Smooth muscle cell (in vitro differentiated cells): ENCODE data around the gene PPM1H. TPM values are rescaled to one million over a fixed set of nuclear protein-coding genes. Genes with fewer than 3 reads are reported as not detected.
A peak's percentile ranks its signal among the peaks of the same experiment; 100 is the strongest.

Experiments
- DNase-seq: peaks from one replicate; lab custom pipeline; 2025; ENCODE audit not compliant: unreplicated experiment; lab: John Stamatoyannopoulos, UW
- H2AFZ ChIP-seq: fragments of 200-600 bp; sonication (generic); 2 replicates; pipeline ENCODE4 v1.6.0; 2016; ENCODE audit warnings: antibody characterized with exemption, low read depth, mild to moderate bottlenecking
- H3F3A ChIP-seq: fragments of 200-600 bp; sonication (generic); 2 replicates; pipeline ENCODE4 v1.6.0; 2017; ENCODE audit warnings: antibody characterized with exemption, low read depth
- H3K27ac ChIP-seq: fragments of 200-600 bp; sonication (generic); 2 replicates; pipeline ENCODE4 v1.5.1; 2016; ENCODE audit warnings: low read depth, mild to moderate bottlenecking
- H3K27me3 ChIP-seq: fragments of 200-600 bp; sonication (generic); 2 replicates; pipeline ENCODE4 v1.6.1; 2016; ENCODE audit warnings: low read depth, mild to moderate bottlenecking
- H3K36me3 ChIP-seq: fragments of 200-600 bp; sonication (generic); 2 replicates; pipeline ENCODE4 v1.5.1; 2016; ENCODE audit warnings: low read depth
- H3K4me1 ChIP-seq: fragments of 200-600 bp; sonication (generic); 2 replicates; pipeline ENCODE4 v1.5.1; 2016; ENCODE audit warnings: low read depth
- H3K4me2 ChIP-seq: fragments of 200-600 bp; sonication (generic); 2 replicates; pipeline ENCODE4 v1.6.0; 2016; ENCODE audit warnings: mild to moderate bottlenecking
- H3K4me3 ChIP-seq: fragments of 200-600 bp; sonication (generic); 2 replicates; pipeline ENCODE4 v1.5.1; 2016; ENCODE audit warnings: mild to moderate bottlenecking
- H3K79me2 ChIP-seq: fragments of 200-600 bp; sonication (generic); 2 replicates; pipeline ENCODE4 v1.6.0; 2016; ENCODE audit warnings: low read depth, mild to moderate bottlenecking
- H3K9ac ChIP-seq: fragments of 200-600 bp; sonication (generic); 2 replicates; pipeline ENCODE4 v1.6.0; 2016; ENCODE audit warnings: low read depth
- H3K9me3 ChIP-seq: fragments of 200-600 bp; sonication (generic); replicated peaks from 2 replicates; pipeline ENCODE4 v1.5.1; 2016; ENCODE audit warnings: low read depth
- H4K20me1 ChIP-seq: fragments of 200-600 bp; sonication (generic); 2 replicates; pipeline ENCODE4 v1.6.0; 2016; ENCODE audit warnings: low read depth
- WGBS: methylation state at CpG from one replicate; pipeline ENCODE4 v1.1.7; 2016; ENCODE audit warnings: low lambda C conversion rate; 5-methylcytosine and 5-hydroxymethylcytosine counted together
- polyA plus RNA-seq: library from polyadenylated mRNA; unstranded; fragments of >200 nt; fragmentation: Nextera tagmentation; extraction: Ambion mirVana; gene quantifications from 2 replicates; pipeline ENCODE4 v1.2.1, GENCODE V29; 2016
- total RNA-seq: library from RNA; depleted of rRNA; stranded (reverse); fragments of >200 nt; gene quantifications from 2 replicates; pipeline ENCODE4 v1.2.3, GENCODE V29; 2014
- TF ChIP-seq, protein P1 (sequence below): fragments of 200-600 bp; sonication (generic); IDR thresholded peaks from 2 replicates; pipeline ENCODE4 v1.5.1; 2017; ENCODE audit warnings: borderline replicate concordance, mild to moderate bottlenecking, antibody characterized with exemption; ENCODE audit not compliant: insufficient read depth, poor library complexity, severe bottlenecking

PPM1H gene
- total and polyA plus RNA-seq, 2 experiments from 2014 or later: 0.56 to 3.6 TPM

DNA sequence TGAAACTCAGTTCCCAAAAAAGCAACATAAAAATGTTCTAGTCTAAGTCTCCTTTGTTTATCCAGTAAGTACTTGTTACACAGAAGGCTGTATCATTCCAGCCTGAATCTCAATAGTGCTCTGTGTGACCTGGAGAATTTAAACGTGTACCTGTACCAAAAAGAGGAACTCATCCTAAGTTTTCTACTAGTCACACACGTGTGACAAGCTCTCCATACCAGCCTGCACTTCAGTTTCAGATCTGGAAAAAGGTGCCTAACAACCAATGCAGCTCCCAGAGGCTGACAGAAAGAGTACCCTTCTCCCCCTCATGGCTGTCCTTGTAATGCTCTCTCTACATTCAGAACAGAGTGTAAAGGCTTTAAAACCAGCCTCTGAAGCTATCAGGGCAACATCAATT is 27.4 kb downstream of the PPM1H start:
- H3K36me3 ChIP-seq: no peaks in the 10 kb centered on the region

DNA sequence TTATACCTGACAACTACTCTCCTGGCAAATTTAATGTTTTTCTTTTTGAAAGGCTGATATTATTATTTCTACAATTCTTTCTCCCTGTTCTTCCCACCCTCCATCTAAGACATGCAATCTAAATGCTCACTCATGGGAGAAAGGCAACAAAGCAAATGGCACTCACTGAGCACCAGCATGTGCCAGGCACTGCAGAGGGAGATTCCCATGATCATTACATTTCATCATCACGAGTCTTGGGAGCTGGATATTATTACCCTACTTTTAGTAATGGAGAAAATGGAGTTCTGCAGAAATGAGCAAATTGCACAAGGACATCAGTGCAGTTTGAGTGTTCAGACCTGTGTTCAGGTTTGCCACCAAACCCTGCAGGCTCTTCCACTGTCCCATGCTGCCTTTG is 27.9 kb downstream of the PPM1H start:
- Histone ChIP-seq H3K27ac (no peak overlapping the region), H3K36me3 (no peaks in the 10 kb centered on the region), H3K9ac (no peak overlapping the region), H3K9me3 (no peaks in the 10 kb centered on the region), H3K4me2 (no peak overlapping the region), H3K4me1 (no peaks in the 10 kb centered on the region), H4K20me1 (no peaks in the 10 kb centered on the region), H3K27me3 (peaks cover 55% of the 10 kb centered on the region), H2AFZ (no peak overlapping the region), H3K79me2 (no peaks in the 10 kb centered on the region), H3K4me3 (no peak overlapping the region), H3F3A (no peaks in the 10 kb centered on the region)
- 91% methylated on average over 1 of the region's 1 CpG for WGBS
- TF ChIP-seq, protein P1, sequence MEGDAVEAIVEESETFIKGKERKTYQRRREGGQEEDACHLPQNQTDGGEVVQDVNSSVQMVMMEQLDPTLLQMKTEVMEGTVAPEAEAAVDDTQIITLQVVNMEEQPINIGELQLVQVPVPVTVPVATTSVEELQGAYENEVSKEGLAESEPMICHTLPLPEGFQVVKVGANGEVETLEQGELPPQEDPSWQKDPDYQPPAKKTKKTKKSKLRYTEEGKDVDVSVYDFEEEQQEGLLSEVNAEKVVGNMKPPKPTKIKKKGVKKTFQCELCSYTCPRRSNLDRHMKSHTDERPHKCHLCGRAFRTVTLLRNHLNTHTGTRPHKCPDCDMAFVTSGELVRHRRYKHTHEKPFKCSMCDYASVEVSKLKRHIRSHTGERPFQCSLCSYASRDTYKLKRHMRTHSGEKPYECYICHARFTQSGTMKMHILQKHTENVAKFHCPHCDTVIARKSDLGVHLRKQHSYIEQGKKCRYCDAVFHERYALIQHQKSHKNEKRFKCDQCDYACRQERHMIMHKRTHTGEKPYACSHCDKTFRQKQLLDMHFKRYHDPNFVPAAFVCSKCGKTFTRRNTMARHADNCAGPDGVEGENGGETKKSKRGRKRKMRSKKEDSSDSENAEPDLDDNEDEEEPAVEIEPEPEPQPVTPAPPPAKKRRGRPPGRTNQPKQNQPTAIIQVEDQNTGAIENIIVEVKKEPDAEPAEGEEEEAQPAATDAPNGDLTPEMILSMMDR: no peak
- no peak for DNase-seq

More for the DNA sequence above, 27.4 kb downstream of the PPM1H start:
- TF ChIP-seq, protein P1: no peak
- 70% methylated on average over 2 of the region's 2 CpGs for WGBS
- Histone ChIP-seq H3K4me1 (no peaks in the 10 kb centered on the region), H3K79me2 (no peaks in the 10 kb centered on the region), H3K9ac (no peak overlapping the region), H3K27ac (no peak overlapping the region), H4K20me1 (no peaks in the 10 kb centered on the region), H3K9me3 (no peaks in the 10 kb centered on the region), H2AFZ (no peak overlapping the region), H3F3A (no peaks in the 10 kb centered on the region), H3K4me2 (no peak overlapping the region), H3K4me3 (no peak overlapping the region), H3K27me3 (peaks cover 59% of the 10 kb centered on the region)
- no peak for DNase-seq

DNA sequence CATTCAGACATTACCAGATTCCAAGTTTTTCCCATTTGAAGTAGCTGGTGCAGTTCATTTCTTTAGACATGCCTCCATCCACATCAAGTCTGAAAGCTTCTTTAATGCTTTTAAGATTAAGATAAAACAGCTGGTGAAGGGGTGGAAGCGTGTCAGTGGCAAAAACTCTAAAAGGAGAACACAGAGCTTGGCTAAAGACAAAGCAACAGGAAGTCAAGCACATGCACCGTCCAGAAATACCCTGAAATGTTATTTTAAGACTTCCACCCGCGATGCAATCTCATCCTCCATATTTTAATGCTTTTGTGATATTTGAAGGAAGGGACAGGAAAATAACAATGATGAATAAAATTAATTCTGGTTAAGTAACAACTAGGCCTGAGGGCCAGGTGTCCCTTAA is 31.8 kb downstream of the PPM1H start:
- H3F3A ChIP-seq: peaks cover 7% of the 10 kb centered on the region
- H2AFZ ChIP-seq: no peak overlapping the region
- peaks cover 19% of the 10 kb centered on the region for H3K27me3 ChIP-seq
- H3K4me3 ChIP-seq: no peak overlapping the region
- H3K79me2 ChIP-seq: no peaks in the 10 kb centered on the region
- H3K4me2 ChIP-seq: no peak overlapping the region
- H4K20me1 ChIP-seq: no peaks in the 10 kb centered on the region
- DNase-seq: no peak
- no peak overlapping the region for H3K27ac ChIP-seq
- 58% methylated on average over 4 of the region's 4 CpGs for WGBS
- H3K9ac ChIP-seq: no peak overlapping the region
- H3K4me1 ChIP-seq: no peaks in the 10 kb centered on the region
- H3K36me3 ChIP-seq: no peaks in the 10 kb centered on the region
- TF ChIP-seq, protein P1: no peak
- H3K9me3 ChIP-seq: no peaks in the 10 kb centered on the region

DNA sequence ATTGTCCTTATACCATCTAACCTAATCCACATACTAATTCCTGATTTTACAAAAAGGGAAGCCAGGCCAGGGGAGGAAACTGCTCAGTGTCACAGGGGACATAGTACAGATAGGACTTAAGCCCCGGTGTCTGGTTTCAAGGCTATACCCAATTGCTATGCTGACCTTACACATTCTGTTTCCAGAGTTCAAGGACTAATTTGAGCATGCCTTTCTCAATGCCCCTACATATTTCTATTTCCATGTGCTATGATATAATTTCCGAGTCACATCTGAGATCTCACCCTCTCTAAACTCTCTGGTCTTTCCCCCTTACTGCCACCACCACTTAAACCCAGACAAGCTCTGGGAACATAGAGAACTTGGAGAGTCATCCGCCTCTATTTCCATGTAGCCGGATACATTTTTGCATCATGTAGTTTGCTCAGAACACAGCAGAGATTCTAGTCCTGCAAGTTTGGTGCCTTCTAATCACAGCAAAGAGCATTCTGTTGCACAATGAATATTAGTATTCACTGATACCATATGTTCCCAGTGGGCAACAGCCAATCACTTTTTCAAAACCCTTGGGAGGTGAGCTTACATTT is 34.2 kb downstream of the PPM1H start:
- Histone ChIP-seq H3K4me2 (no peak overlapping the region), H3K9ac (no peak overlapping the region), H3K79me2 (no peaks in the 10 kb centered on the region), H4K20me1 (no peaks in the 10 kb centered on the region), H3K4me1 (no peaks in the 10 kb centered on the region), H3K27me3 (peaks cover 5% of the 10 kb centered on the region), H3K4me3 (no peak overlapping the region), H3K27ac (peak overlapping the region; percentile 46), H2AFZ (peak overlapping the region; percentile 10), H3K9me3 (no peaks in the 10 kb centered on the region), H3F3A (peaks cover 7% of the 10 kb centered on the region), H3K36me3 (no peaks in the 10 kb centered on the region)
- 17% methylated on average over 4 of the region's 4 CpGs for WGBS
- TF ChIP-seq, protein P1: no peak
- DNase-seq: no peak
